T follicular helper cell (primary cell): ENCODE measurements around the gene NFAM1.
A peak's percentile ranks its signal among the peaks of the same experiment; 100 is the strongest.

ENCODE experiments used
- DNase-seq: peaks from one replicate; pipeline ENCODE4 v3.0.0-alpha.2; 2020; ENCODE audit warnings: low read depth

The NFAM1 gene

GRCh38 chr22:42439821-42440674 is 7.8 kb upstream of the NFAM1 start:
- DNase-seq = no peak

- DNase-seq = no peak
These were observed 6.9 kb upstream of the NFAM1 start for GRCh38 chr22:42439021-42439567.

DNA sequence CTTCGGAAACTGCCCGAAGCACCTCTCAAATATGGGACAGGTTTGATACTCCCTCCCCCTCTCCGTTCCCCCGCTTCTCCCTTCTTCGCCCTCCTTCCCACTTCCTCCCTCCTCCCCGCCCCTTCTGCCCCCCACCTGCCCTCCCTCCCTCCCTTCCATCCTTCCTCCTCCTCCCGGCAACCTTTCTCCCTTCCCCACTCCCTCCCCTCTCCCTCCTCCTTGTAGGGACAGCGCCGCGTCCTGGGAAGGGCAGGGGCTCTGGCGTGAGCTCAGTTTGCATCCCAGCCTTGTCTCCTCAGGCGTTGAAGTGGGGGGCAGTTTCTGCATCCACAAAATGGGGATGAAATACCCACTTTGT is 6.1 kb upstream of the NFAM1 start:
- no peak for DNase-seq

DNA sequence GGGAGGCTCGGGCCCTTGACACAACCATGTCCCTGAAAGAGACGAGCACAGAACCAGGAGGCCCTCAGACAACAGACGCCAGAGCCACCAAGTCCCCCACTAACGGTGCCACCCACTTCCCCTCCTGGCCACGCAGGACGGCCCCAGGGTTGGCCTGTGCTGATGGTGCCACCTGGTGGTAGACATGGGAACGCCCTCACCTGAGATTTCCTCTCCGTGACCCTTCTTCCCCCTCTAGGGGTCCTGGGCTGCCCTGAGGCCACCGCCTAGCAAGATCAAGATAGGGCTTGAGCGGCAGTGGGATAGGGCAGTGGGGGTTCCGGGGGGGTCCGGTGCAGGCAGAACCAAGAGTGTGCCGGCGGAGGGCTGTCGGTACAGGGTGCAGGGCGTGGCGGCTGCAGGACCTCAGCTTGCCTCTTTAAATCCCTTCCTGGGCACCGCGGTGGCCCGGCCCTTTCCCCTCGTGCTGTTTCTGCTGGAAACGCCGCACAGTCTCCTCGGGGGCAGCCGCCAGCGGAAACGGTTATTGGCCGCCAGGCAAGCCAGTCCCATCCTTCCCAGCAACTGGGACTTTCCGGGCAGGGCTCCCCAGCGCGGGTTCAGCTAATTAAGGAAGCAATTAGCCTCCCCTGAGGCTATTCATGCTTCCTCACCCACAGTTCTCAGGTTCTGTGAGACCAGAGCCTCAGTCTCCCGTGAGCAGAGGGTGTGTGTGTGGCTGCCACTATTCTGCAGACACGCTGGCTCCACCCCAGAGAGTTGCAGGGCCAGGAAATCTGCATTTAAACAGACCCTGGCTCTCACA is 5.5 kb upstream of the NFAM1 start:
- DNase-seq = peak; percentile 75

DNA sequence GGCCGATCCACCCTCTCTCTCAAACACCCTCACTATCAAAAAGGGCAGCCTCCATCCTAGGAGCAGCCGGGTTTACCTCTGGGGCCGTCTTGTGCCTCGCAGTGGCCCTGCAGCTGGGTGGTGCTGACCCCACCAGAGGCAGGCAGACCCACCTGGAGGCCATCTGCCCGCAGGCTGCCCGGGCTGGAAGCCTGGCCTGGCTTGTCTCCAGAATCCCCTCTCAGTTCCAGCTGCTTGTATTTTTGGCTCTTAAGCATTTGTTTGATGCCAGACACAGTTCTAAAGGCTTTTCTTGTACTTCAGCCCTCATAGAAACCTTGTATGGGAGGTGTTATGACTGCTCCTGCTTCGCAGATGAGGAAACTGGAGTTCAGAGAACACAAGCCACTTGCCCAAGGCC is 4.2 kb upstream of the NFAM1 start:
- DNase-seq = no peak

GRCh38 chr22:42434748-42435425 is 2.7 kb upstream of the NFAM1 start:
- DNase-seq = no peak

- no peak for DNase-seq
These were observed 1.8 kb upstream of the NFAM1 start for GRCh38 chr22:42433754-42434682.

DNA sequence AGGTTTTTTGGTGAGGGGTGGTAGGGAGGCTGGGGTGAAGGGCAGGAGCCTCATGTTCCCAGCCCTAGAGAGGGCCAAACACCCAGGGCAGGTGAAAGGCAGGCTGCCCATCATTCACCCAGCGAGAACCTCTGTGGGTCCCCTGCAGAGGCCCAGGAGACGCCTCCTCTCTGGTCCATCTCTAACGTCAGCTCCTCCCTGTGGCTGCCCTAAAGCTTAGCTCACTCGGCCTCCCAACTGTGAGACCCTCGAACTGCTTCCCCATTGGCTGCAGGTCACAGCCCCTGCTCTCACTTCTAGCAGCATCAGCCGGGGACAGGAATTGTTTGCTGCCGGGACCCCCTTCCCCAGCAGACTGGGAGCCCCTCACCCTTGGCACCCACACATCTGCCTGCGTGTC is 615 bp upstream of the NFAM1 start:
- no peak for DNase-seq

GRCh38 chr22:42431401-42432019 is 693 bp downstream of the NFAM1 start:
- no peak for DNase-seq

DNA sequence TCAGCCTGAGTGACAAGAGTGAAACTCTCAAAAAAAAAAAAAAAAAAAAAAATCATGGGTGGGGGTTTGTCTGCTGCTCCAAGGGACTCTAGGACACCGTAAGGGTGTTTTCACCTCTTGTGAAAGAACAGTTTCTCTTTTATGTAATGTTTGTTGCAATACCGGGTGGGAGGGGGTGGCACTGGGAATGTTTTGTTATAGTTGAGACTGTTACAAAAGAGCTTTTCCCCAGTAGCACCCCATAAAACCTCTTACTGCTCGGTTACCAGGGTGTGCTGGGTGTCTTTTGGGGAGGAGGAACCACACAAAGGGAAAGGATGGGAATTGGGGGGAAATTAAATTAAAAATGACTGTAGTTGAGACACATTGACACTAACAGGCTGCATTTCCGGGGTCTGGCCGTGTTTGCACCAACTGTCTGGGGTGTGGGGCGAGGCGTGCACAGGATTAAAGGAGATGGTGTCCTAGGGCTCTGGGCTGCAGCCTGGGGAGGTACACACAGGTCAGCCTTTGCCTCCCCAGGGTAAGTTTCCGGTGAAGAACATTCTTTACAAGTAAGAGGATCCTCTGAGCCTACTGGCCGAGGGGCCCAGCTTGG is 1.6 kb downstream of the NFAM1 start:
- no peak for DNase-seq

DNA sequence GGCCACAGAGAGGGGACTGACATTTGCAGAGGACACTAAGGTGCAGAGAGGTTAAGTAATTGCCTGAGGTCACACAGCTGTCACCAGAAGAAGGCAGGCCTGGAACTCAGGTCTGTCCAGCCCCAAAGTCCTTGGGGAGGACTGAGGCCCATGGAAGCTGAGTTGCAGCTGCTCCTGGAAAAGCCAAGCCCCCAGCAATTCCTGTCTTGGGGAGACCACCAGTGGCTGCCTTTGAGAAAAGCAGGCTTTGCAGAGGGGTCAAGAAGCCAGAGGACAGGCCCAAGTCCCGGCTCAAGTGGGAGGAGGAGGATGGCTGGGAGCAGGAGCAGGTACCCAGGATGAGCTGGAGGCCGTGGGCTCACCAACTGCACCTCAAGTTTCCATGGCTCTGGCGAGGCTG is 3.4 kb downstream of the NFAM1 start:
- DNase-seq = no peak

- no peak for DNase-seq
These were observed 4.2 kb downstream of the NFAM1 start for GRCh38 chr22:42428025-42428424.

DNA sequence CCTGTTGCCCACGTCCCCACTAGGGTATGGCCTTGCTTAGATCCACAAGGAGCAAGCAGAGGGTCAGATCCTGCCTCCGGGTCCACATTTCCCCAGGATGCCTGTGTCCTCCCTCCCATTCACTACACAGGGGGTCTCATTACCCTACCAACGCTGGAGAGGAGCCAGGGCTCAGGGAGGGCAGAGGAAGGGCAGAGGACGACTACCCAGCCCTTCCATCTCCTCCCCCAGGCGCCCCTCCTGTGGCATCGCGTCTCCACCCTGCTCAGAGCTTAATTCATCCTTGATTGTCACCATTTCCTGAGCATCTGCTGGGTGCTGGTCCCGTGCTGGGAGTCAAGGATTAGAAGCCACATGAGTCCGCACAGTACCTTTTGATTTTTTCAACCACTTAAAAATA is 5.0 kb downstream of the NFAM1 start:
- DNase-seq = no peak

- DNase-seq = no peak
These were observed 6.2 kb downstream of the NFAM1 start for GRCh38 chr22:42425989-42426355.

DNA sequence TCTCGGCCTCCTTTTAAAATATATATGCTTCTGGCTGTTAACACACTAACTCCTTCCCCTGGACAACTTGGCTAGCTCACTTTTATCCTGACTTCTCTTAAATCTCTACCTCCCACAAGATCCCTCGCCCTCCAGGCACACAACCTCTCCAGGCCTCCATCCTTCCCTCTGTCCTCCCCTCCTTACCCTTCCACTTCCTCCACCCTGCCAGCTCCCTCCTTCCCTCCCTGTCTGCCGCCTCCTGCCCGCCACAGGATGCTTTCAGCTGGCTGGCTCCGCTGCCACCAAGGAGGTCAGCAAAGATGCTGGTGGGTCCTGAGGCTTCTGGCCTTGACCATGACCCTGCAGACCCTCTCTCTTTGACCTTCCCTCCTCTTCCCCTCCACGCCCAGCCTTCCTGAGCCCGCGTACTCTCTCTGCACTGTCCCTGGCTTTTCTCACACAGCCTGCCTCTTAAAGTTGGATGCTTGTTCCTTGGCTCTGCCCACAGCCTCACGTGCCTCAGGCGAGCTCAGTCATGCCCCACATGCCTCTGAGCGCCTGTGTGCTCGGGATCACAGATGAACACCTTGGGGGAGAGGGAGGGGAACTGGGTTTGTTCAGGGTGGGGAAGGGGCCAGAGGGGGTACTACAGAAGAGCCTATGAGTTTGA is 6.7 kb downstream of the NFAM1 start:
- DNase-seq = no peak

GRCh38 chr22:42419243-42419881 is 12.8 kb downstream of the NFAM1 start:
- DNase-seq = no peak

DNA sequence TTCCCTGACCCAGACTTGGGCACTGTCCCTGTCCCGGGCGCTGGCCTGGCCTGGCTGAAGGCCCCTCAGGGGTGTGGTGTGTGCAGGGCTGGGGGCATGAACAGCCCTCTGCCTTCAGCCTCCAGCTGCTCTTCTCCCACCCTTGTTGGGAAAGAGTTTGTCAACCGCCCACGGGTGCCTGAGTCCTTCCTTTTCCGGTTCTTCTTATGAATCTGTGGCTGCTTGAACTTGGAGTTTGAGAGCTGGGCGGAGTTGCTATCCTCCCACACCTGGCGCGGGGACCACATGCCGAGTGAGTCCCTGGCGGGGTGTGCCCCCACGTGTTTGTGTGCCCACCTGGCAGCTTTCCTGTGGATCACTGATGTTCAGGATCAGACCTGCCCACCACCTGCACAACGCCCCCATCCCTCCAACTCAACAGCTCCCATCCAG is 13.4 kb downstream of the NFAM1 start:
- DNase-seq = no peak

DNA sequence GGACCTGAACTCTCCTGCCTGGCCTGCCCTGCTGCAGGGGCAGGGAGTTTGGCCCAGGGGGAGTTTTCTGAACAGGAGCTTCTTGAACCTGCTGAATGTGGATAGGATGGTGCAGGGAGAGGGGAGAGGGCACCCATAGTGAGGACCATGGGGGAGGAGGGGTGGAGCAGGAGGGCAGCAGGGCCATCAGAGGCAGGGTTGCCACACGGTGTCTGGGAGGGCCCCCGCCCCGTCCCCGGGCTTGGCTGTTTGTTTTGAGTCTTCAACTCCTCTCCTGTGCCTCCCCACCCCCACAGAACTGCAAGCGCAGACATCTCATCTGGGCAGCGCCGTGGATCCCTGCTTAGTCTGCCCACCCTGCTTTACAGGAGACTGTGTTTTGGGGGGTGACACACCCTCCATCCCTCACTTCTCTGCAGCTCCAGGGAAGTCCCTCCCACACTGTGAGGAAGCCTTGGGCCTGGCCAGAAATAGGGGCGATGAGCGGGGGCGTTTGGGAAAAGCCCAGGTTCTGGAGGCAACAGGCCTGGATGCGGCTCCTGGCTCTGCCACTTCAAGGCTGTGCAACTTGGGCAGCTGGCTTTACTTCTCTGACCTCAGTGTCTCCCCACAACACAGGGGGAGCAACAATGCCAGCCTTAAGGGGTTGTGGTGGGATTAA is 14.4 kb downstream of the NFAM1 start:
- no peak for DNase-seq

DNA sequence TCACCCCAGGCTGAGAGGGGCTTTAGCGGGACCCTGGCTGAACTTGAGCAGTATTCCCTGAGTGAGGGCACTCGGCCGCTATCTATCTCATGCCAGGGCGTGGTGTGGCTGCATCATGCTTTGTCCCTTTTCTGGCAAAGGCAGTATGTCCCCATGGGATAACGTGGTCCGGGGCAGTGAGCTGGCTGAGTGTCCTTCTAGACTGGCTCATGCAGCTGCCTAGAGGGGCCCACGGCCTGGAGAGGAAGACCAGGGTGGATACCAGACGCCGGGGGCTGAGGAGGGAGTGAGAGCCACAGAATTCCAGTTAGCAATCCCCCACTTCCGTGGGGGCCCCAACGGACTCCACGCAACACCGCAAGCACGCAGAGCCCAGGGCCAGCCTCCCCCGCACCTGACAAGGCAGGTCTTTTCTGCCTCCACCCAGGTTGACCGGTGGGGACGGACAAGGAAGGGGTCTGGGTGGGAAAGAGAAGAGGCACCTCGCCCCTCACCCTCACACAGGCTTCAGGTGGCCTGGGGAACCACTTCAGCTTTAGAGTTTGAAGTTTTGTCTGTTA is 15.5 kb downstream of the NFAM1 start:
- no peak for DNase-seq
